IPS-18a (cell line): ENCODE data around the gene ZNF417.
"Not testable (repeated sequence)": the region's sequence is repeated elsewhere in the genome, so short reads cannot be mapped to it uniquely, and the experiment has no call there.

Source experiments
- H3K27ac ChIP-seq: one replicate; pipeline ENCODE4 v1.5.1; 2013; ENCODE audit warnings: low read length
- H3K27me3 ChIP-seq: one replicate; pipeline ENCODE4 v1.6.1; 2013; ENCODE audit warnings: mild to moderate bottlenecking, low read length; ENCODE audit not compliant: control insufficient read depth, insufficient read depth
- H3K36me3 ChIP-seq: one replicate; pipeline ENCODE4 v1.6.1; 2013; ENCODE audit warnings: low read depth, low read length; ENCODE audit not compliant: control insufficient read depth
- H3K4me1 ChIP-seq: one replicate; pipeline ENCODE4 v1.6.1; 2013; ENCODE audit warnings: low read depth, low read length; ENCODE audit not compliant: control insufficient read depth
- H3K4me3 ChIP-seq: one replicate; pipeline ENCODE4 v1.5.1; 2013; ENCODE audit warnings: low read length
- H3K9ac ChIP-seq: one replicate; pipeline ENCODE4 v1.6.1; 2013; ENCODE audit warnings: mild to moderate bottlenecking, low read length, moderate library complexity
- H3K9me3 ChIP-seq: one replicate; pipeline ENCODE4 v1.6.1; 2013; ENCODE audit warnings: low read depth, low read length; ENCODE audit not compliant: control insufficient read depth

The ZNF417 gene

GRCh38 chr19:57934820-57935665 lies 18.7 kb upstream of the ZNF417 start, which contains the start of gene ZNF418:
Gene ZNF418, minus strand, starts transcription at chr19:57935402. Its CDS starts 1,580 bp downstream, at chr19:57933822.
- peaks cover 6% of the 10 kb centered on the region for H3K4me1 ChIP-seq
- H3K27ac ChIP-seq = peak within 1 kb of the TSS; percentile 92
- no peaks in the 10 kb centered on the region for H3K27me3 ChIP-seq
- peak within 1 kb of the TSS; percentile 98 for H3K9ac ChIP-seq
- no peaks in the 10 kb centered on the region for H3K9me3 ChIP-seq
- peaks cover 25% of the 10 kb centered on the region for H3K36me3 ChIP-seq
- H3K4me3 ChIP-seq = peak within 1 kb of the TSS; percentile 97

GRCh38 chr19:57927587-57927986 lies 11.2 kb upstream of the ZNF417 start:
- Histone ChIP-seq H3K9ac (no peak overlapping the region), H3K27me3 (no peaks in the 10 kb centered on the region), H3K36me3 (peaks cover 73% of the 10 kb centered on the region), H3K27ac (no peak overlapping the region), H3K9me3 (peaks cover 34% of the 10 kb centered on the region), H3K4me1 (no peaks in the 10 kb centered on the region), H3K4me3 (no peak overlapping the region)

GRCh38 chr19:57914531-57914930 lies 1.9 kb downstream of the ZNF417 start:
- no peaks in the 10 kb centered on the region for H3K4me1 ChIP-seq
- H3K27me3 ChIP-seq = no peaks in the 10 kb centered on the region
- H3K36me3 ChIP-seq = peaks cover 25% of the 10 kb centered on the region
- H3K9ac ChIP-seq = no peak overlapping the region
- H3K27ac ChIP-seq = no peak overlapping the region
- no peak overlapping the region for H3K4me3 ChIP-seq
- no peaks in the 10 kb centered on the region for H3K9me3 ChIP-seq

- Histone ChIP-seq H3K9me3 (no peaks in the 10 kb centered on the region), H3K4me3 (no peak overlapping the region), H3K9ac (no peak overlapping the region), H3K4me1 (no peaks in the 10 kb centered on the region), H3K27me3 (no peaks in the 10 kb centered on the region), H3K27ac (no peak overlapping the region), H3K36me3 (peaks cover 40% of the 10 kb centered on the region)
Observed at GRCh38 chr19:57907394-57907793, 9.0 kb downstream of the ZNF417 start.

- Histone ChIP-seq H3K9ac (no peak overlapping the region), H3K36me3 (peaks cover 21% of the 10 kb centered on the region), H3K4me3 (no peak overlapping the region), H3K9me3 (no peaks in the 10 kb centered on the region), H3K27ac (no peak overlapping the region), H3K4me1 (no peaks in the 10 kb centered on the region), H3K27me3 (no peaks in the 10 kb centered on the region)
Observed at GRCh38 chr19:57905258-57905657, 11.1 kb downstream of the ZNF417 start.

GRCh38 chr19:57903618-57904184 lies 12.7 kb downstream of the ZNF417 start:
- Histone ChIP-seq H3K4me3 (no peak overlapping the region), H3K36me3 (peaks cover 15% of the 10 kb centered on the region), H3K4me1 (no peaks in the 10 kb centered on the region), H3K9me3 (no peaks in the 10 kb centered on the region), H3K27me3 (no peaks in the 10 kb centered on the region), H3K27ac (no peak overlapping the region), H3K9ac (no peak overlapping the region)

GRCh38 chr19:57900311-57900710 lies 16.1 kb downstream of the ZNF417 start:
- H3K9me3 ChIP-seq = no peaks in the 10 kb centered on the region
- H3K27me3 ChIP-seq = no peaks in the 10 kb centered on the region
- H3K4me3 ChIP-seq = no peak overlapping the region
- H3K9ac ChIP-seq = no peak overlapping the region
- H3K36me3 ChIP-seq = no peaks in the 10 kb centered on the region
- H3K4me1 ChIP-seq = no peaks in the 10 kb centered on the region
- no peak overlapping the region for H3K27ac ChIP-seq

GRCh38 chr19:57890706-57891105 lies 25.7 kb downstream of the ZNF417 start:
- H3K27me3 ChIP-seq, H3K9ac ChIP-seq, H3K4me3 ChIP-seq, H3K36me3 ChIP-seq, H3K4me1 ChIP-seq, H3K27ac ChIP-seq, H3K9me3 ChIP-seq: not testable (repeated sequence)

- Histone ChIP-seq H3K27ac (peak within 1 kb of the TSS; percentile 85), H3K9ac (peak within 1 kb of the TSS; percentile 98), H3K4me1 (peaks cover 12% of the 10 kb centered on the region), H3K9me3 (no peaks in the 10 kb centered on the region), H3K36me3 (peaks cover 20% of the 10 kb centered on the region), H3K27me3 (no peaks in the 10 kb centered on the region), H3K4me3 (peak within 1 kb of the TSS; percentile 84)
Observed at GRCh38 chr19:57888560-57889231, 27.7 kb downstream of the ZNF417 start, which contains the start of gene ZNF814. Gene ZNF814, minus strand, starts transcription at chr19:57889037. Its CDS starts 235 bp downstream, at chr19:57888802.

- no peaks in the 10 kb centered on the region for H3K9me3 ChIP-seq
- H3K9ac ChIP-seq = peak overlapping the region; percentile 98
- H3K4me1 ChIP-seq = peaks cover 12% of the 10 kb centered on the region
- peak overlapping the region; percentile 84 for H3K4me3 ChIP-seq
- peaks cover 23% of the 10 kb centered on the region for H3K36me3 ChIP-seq
- peak overlapping the region; percentile 85 for H3K27ac ChIP-seq
- H3K27me3 ChIP-seq = no peaks in the 10 kb centered on the region
Observed at GRCh38 chr19:57888107-57888559, 28.3 kb downstream of the ZNF417 start.

- Histone ChIP-seq H3K4me3 (peak overlapping the region; percentile 84), H3K27me3 (no peaks in the 10 kb centered on the region), H3K9me3 (no peaks in the 10 kb centered on the region), H3K9ac (peak overlapping the region; percentile 98), H3K4me1 (peaks cover 12% of the 10 kb centered on the region), H3K27ac (peak overlapping the region; percentile 85), H3K36me3 (peaks cover 23% of the 10 kb centered on the region)
Observed at GRCh38 chr19:57887195-57887941, 29.0 kb downstream of the ZNF417 start.
